MM.1S (cell line): ENCODE data around the gene TBC1D13.

Experiments used
- EZH2 ChIP-seq: fragments of 300-600 bp; sonication (generic); optimal IDR thresholded peaks from 2 replicates; pipeline ENCODE3; 2017; ENCODE audit warnings: low read depth, mild to moderate bottlenecking, antibody characterized with exemption, low read length, mixed read lengths
- EZH2phosphoT487 ChIP-seq: fragments of 300-600 bp; sonication (generic); IDR thresholded peaks from 2 replicates; pipeline ENCODE4 v1.6.1; 2018; ENCODE audit warnings: antibody characterized with exemption, low read length
- TF ChIP-seq, protein P1 (sequence below): fragments of 300-600 bp; sonication (generic); IDR thresholded peaks from 2 replicates; pipeline ENCODE4 v1.5.1; 2016; ENCODE audit warnings: antibody characterized with exemption, low read length, mixed read lengths

DNA sequence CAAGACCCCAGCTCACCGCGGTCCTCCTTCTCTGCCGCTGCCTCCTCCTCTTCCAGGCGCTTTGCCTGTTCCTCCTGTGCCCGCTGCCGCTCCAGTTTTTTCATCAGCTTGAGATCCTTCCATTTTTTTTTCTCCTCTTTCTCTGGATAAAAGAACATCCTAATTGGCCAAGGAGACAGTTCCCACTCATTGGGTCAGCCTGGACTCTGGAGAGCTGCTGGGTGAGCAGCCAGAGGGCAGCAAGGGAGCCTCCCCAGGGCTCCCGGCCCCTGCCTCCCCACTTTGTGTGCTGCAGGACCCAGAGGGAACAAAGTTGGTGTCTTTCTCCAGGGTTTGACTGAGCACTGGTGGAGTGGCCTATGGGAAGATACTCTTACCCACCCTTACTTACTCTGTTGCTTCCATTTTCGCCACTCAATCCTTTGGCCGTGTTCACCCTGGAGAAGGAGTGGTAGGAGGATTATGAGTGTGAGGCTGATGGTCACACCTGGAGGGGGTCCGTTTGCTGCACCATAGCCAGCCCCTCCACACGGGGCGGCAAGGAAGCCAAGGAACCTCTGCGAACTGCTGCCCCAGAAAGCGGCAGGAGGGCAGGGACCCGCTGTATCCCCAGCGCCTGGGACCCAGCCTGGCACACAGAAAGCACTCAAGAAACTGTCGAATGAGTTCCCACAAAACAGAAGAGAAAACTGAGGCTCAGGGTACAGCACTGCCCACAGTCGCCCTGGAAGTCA, 41.8 kb downstream of the TBC1D13 start:
- TF ChIP-seq, protein P1, sequence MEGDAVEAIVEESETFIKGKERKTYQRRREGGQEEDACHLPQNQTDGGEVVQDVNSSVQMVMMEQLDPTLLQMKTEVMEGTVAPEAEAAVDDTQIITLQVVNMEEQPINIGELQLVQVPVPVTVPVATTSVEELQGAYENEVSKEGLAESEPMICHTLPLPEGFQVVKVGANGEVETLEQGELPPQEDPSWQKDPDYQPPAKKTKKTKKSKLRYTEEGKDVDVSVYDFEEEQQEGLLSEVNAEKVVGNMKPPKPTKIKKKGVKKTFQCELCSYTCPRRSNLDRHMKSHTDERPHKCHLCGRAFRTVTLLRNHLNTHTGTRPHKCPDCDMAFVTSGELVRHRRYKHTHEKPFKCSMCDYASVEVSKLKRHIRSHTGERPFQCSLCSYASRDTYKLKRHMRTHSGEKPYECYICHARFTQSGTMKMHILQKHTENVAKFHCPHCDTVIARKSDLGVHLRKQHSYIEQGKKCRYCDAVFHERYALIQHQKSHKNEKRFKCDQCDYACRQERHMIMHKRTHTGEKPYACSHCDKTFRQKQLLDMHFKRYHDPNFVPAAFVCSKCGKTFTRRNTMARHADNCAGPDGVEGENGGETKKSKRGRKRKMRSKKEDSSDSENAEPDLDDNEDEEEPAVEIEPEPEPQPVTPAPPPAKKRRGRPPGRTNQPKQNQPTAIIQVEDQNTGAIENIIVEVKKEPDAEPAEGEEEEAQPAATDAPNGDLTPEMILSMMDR = no peak
- TF ChIP-seq EZH2phosphoT487 (no peak), EZH2 (no peak)
